ENCODE results near the gene FUCA1.

GRCh38 chr1:23810818-23811540, 57.1 kb downstream of the FUCA1 start:
- TF ChIP-seq CTCF (conservative IDR thresholded peaks at IDR 0.05) (peak; percentile 63), EZH2 (IDR thresholded peaks at IDR 0.05; ENCODE audit: low read depth) (no peak)

Measured in PC-9 (cell line).